LNCaP clone FGC (cell line): Measurements from ENCODE around the gene WDR4.
"Not testable (repeated sequence)": the region's sequence is repeated elsewhere in the genome, so short reads cannot be mapped to it uniquely, and the experiment has no call there.

Source experiments
- DNase-seq: peaks from one replicate; pipeline ENCODE4 v3.0.0-alpha.2; 2011; ENCODE audit warnings: low read depth
- H3K4me3 ChIP-seq: 2 replicates; pipeline ENCODE4 v1.5.1; 2011; ENCODE audit warnings: mild to moderate bottlenecking, low read depth, low read length, control low read depth
- CTCF ChIP-seq: IDR thresholded peaks from 2 replicates; pipeline ENCODE4 v1.5.1; 2012; ENCODE audit warnings: mild to moderate bottlenecking; ENCODE audit not compliant: control insufficient read depth, insufficient read depth; ENCODE audit errors: extremely low read depth

Gene WDR4

DNA sequence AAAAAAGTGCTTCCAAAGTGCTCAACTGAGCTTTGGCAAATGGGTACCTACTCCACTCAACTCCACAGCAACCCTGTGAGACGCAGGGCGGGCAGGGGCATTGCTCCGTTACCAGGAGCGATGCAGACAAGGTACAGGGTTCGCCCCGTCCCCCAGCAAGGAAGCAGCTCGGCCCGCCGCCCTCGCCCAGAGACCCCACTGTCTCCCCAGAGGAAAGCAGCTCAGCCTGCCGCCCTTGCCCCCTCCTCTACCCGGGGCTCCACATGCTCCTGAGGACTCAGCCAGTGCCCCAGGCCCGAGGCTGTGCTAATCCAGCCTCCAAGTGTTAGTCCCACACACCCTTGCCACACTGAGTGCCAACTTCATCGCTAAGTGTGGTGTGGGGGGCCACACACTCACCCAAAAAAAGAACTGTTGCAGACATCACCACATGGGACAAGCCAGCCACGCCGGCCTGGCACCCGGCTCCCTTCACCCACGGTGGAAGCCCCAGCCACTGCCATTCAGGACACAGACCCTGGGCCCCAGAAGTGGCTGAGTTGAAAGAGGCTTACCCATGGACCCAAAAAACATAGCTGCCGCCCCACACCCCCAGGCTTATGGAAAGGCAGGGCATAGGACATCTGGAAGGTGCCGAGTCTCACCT lies 26.3 kb downstream of the WDR4 start:
- TF ChIP-seq CTCF: no peak
- no peak overlapping the region for H3K4me3 ChIP-seq
- no peak for DNase-seq

DNA sequence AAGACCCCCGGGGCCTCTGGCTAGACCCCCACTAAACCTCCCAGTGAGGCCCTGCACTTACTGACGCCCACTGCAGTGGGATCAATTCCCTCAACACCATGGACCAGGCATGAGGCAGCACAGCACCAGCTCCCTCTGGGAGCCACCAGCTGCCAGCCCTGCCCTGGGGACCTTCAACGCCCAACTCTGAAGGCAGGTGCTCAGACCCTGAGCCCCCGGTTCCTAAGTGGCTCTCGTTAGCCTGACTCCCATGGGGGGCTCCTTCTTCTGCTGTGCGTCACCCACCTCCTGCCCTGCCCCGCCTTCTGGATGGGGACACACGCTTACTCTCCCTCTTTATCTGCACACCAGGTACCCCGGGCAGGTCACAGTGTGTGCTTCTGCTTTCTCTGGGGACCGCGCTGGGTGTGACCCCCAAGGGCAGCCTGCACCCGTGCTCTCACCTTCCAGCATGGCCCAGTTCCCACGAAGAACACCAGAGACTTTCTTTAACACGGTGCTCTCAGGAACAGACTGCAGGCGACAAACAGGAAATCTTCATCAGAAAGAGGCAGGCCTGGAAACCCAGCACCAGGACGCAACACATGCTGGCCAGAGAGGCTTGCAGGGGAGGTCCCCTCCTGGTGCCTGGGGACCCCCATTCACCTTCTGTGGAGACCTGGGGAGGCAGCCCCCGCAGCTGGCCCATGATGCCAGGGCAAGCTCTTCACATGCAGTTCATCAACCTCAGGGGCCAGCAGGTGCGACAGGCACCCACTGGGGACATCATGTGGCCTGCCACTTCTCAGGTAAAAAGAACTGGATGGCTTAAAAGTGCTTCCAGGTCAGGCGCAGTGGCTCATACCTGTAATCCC lies 27.3 kb downstream of the WDR4 start:
- no peak for TF ChIP-seq CTCF
- no peak for DNase-seq
- no peak overlapping the region for H3K4me3 ChIP-seq

DNA sequence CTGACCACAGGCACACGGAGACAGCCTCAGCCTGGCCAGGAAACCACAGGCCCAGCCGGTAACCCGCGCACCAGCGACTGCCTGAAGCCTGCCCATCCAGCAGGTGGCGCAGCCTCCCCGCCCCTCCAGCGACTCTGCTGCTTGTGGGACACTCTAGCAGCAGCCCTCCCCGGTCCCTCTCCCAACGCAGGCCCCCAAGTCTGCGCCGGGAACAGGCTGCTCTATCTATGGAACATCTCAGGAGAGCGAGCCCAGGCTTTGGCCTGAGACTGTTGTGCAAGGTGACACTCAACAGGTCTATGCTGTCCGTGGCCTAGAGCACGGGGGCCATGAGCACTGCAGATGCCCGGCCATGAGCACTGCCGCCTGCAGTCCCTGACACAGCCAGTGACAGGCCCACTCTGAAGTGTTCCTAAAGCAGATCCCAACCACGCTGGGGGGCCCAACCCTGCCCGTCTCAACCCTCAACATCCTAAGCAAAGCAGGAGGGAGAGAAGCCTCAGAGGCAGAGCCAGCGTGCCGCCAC lies 28.4 kb downstream of the WDR4 start:
- DNase-seq: no peak

DNA sequence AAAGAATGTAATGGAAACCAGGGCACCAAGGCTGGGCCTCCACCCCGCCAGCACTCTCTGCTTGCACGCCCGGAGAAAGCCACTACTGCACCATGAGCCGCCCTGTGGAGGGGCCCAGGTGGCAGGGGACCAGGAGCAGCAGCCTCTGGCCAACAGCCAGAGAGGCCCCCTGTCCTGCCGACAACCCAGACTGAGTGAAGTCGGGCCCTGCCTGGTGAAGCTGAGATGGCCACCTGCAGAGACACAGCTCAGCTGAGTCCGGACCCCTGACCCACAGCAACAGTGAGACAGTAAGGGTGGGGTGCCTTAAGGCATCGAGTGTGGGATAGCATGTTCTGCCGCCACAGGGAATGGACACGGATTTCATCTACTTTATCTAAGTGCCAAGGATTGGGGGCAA lies 28.9 kb downstream of the WDR4 start:
- no peak for DNase-seq
- no peak overlapping the region for H3K4me3 ChIP-seq
- no peak for TF ChIP-seq CTCF

More for the DNA sequence above, 28.4 kb downstream of the WDR4 start:
- no peak overlapping the region for H3K4me3 ChIP-seq
- TF ChIP-seq CTCF: peak; percentile 52

DNA sequence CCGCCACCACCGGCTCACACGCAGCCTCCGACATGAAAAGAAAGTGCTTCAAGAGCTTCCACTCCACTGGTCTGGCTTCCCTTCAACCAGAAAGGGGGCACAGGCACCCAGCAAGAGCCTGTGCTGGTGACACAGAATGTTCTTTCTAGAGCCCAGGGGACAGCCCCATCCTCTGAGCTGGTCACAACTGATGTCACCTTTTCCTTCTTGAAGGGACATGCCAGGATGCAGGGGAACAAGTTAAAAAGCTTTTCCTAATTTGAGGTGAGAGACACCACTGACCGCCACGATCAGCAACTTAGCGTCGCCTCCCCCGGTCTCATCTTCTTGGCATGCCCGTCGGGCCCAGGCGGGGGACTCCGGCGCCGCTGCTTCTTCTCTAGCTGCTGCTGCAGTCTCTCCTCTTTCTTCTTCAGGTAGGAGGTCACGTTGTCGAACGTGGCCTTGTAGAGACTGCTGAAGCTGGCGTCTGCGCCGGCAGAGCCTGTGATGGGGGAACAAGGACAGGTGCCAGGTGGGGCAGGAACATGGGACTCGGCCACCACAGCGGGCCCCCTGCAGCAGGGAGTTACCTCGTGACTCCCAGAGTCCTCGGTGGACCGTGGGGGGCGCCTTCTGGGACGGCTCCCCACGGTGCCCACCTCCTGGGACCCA lies 29.5 kb downstream of the WDR4 start:
- no peak for DNase-seq
- H3K4me3 ChIP-seq: no peak overlapping the region
- TF ChIP-seq CTCF: no peak

DNA sequence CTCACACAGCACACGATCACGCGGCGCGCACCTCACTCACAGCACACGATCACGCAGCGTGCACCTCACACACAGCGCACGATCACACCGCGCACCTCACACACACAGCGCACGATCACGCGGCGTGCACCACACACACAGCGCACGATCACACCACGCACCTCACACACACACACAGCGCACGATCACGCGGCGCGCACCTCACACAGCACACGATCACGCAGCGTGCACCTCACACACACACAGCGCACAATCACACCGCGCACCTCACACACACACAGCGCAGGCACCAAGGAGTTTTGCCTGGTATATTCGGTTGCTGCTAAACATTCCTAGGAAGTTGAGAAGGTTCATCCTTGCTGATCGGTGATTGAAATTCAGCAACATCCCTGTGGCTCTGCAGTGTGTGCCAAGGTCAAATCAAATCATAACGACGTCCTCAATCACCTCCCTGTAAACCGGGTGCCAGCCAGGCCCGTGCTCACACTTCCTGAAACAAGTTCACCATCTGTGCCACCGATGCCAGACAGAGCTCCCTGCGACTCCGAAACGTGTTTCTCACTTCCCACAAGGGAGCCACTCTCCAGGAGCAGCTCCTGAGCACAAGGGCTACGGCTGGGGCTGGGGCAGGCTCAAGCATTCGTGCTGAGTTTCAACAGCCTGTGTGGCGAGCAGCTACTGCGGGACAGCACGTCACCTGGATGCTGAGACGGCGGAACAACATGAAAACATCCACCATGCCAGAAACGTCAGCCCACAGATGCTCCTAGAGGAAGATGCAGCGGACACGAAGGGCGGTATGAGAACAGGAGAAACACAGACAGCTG lies 30.2 kb downstream of the WDR4 start:
- no peak for TF ChIP-seq CTCF
- no peak for DNase-seq
- no peak overlapping the region for H3K4me3 ChIP-seq

DNA sequence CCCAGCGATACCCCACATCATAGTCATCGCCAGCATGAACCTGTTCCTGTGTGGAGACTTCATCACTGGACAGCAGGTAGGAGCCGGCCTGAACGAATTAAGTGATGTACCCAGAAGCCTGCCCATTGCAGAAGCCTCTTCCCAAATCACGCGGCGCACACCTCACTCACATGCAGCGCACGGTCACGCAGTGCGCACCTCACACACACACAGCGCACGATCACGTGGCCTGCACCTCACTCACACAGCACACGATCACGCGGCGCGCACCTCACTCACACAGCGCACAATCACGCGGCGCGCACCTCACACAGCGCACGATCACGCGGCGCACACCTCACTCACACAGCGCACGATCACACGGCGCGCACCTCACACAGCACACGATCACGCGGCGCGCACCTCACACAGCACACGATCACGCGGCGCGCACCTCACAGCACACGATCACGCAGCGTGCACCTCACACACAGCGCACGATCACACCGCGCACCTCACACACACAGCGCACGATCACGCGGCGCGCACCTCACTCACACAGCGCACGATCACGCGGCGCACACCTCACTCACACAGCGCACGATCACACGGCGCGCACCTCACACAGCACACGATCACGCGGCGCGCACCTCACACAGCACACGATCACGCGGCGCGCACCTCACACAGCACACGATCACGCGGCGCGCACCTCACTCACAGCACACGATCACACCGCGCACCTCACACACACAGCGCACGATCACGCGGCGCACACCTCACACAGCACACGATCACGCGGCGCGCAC lies 31.0 kb downstream of the WDR4 start:
- not testable (repeated sequence) for H3K4me3 ChIP-seq, DNase-seq
